SK-N-SH (cell line): ENCODE data around the gene ARHGEF28. TPM values are rescaled to one million over a fixed set of nuclear protein-coding genes. Genes with fewer than 3 reads are reported as not detected.

Source experiments
- CTCF ChIA-PET: fragments of 300-600, 350-600 bp; formaldehyde crosslinking; extraction: SDS; loops from one replicate; lab custom pipeline; 2021; lab: Yijun Ruan, JAX
- POLR2A ChIA-PET: fragments of 350-600 bp; sonication (Branson Sonifier 250); formaldehyde crosslinking; extraction: SDS; loops from one replicate; lab custom pipeline; 2020; ENCODE audit warnings: antibody characterized with exemption, inconsistent platforms; lab: Yijun Ruan, JAX
- DNase-seq: peaks from one replicate; pipeline ENCODE4 v3.0.0; 2012
- H2AFZ ChIP-seq: fragments of 200-600 bp; sonication (generic); 2 replicates; pipeline ENCODE4 v1.8.1; 2016; ENCODE audit warnings: antibody characterized with exemption, mild to moderate bottlenecking, low read depth
- H3F3A ChIP-seq: fragments of 200-600 bp; sonication (generic); replicated peaks from 2 replicates; pipeline ENCODE3; 2016; ENCODE audit warnings: antibody characterized with exemption, mild to moderate bottlenecking; ENCODE audit not compliant: insufficient read depth
- H3K27ac ChIP-seq, 2 experiments: fragments of 200-500 bp in 1 of 2; fragments of 200-600 bp in 1 of 2; sonication (Bioruptor generic) in 1 of 2; sonication (generic), shearing (Covaris generic) in 1 of 2; 2 replicates each; pipeline versions ENCODE4 v1.5.1 to v1.6.1; 2014 to 2016; ENCODE audit warnings: low read depth in 2 of 2, inconsistent platforms in 1 of 2, low read length in 1 of 2, mild to moderate bottlenecking in 1 of 2, mixed read lengths in 1 of 2
- H3K27me3 ChIP-seq: fragments of 200-600 bp; sonication (generic), shearing (Covaris generic); 2 replicates; pipeline ENCODE4 v1.6.1; 2016; ENCODE audit warnings: mixed run types; ENCODE audit not compliant: insufficient read depth
- H3K36me3 ChIP-seq, 2 experiments: fragments of 200-500 bp in 1 of 2; fragments of 200-600 bp in 1 of 2; sonication (Bioruptor generic) in 1 of 2; sonication (generic) in 1 of 2; replicated peaks in 1 of 2; 2 replicates each; pipeline versions ENCODE3 to v1.5.1; 2014 to 2016; ENCODE audit warnings: low read length in 1 of 2, mild to moderate bottlenecking in 1 of 2; ENCODE audit not compliant: insufficient read depth in 2 of 2, control insufficient read depth in 1 of 2
- H3K4me1 ChIP-seq, 2 experiments: fragments of 200-500 bp in 1 of 2; fragments of 200-600 bp in 1 of 2; sonication (Bioruptor generic) in 1 of 2; sonication (generic), shearing (Covaris generic) in 1 of 2; 2 replicates each; pipeline versions ENCODE4 v1.5.1 to v1.6.1; 2014 to 2016; ENCODE audit warnings: low read depth in 1 of 2, low read length in 1 of 2, mixed run types in 1 of 2; ENCODE audit not compliant: insufficient read depth in 2 of 2, control insufficient read depth in 1 of 2
- H3K4me2 ChIP-seq: fragments of 200-600 bp; sonication (generic), shearing (Covaris generic); 2 replicates; pipeline ENCODE4 v1.6.1; 2017; ENCODE audit warnings: mixed run types
- H3K4me3 ChIP-seq, 2 experiments: fragments of 200-500 bp in 1 of 2; fragments of 200-600 bp in 1 of 2; sonication (Bioruptor generic) in 1 of 2; sonication (generic), shearing (Covaris generic) in 1 of 2; 2 replicates each; pipeline versions ENCODE4 v1.5.1 to v1.8.1; 2014 to 2016; ENCODE audit warnings: low read depth in 2 of 2, inconsistent platforms in 1 of 2, low read length in 1 of 2, mild to moderate bottlenecking in 1 of 2, mixed read lengths in 1 of 2, moderate library complexity in 1 of 2
- H3K79me2 ChIP-seq: fragments of 200-600 bp; sonication (generic); 2 replicates; pipeline ENCODE4 v1.8.1; 2017; ENCODE audit warnings: mild to moderate bottlenecking; ENCODE audit not compliant: insufficient read depth
- H3K9ac ChIP-seq: fragments of 200-600 bp; sonication (generic); 2 replicates; pipeline ENCODE4 v1.6.1; 2017; ENCODE audit warnings: mixed run types
- H3K9me2 ChIP-seq: fragments of 200-600 bp; sonication (generic); 2 replicates; pipeline ENCODE4 v1.6.1; 2017; ENCODE audit warnings: mixed run types
- H3K9me3 ChIP-seq: fragments of 200-600 bp; sonication (generic); 2 replicates; pipeline ENCODE4 v1.6.1; 2017; ENCODE audit warnings: mixed run types, mild to moderate bottlenecking, moderate library complexity
- H4K20me1 ChIP-seq: fragments of 200-600 bp; sonication (generic); 2 replicates; pipeline ENCODE4 v1.6.1; 2017; ENCODE audit warnings: mild to moderate bottlenecking, mixed run types; ENCODE audit not compliant: insufficient read depth
- CHD2 ChIP-seq: fragments of 150-350 bp; IDR thresholded peaks from 2 replicates; pipeline ENCODE4 v1.6.1; 2018; ENCODE audit warnings: low read length; ENCODE audit not compliant: partially characterized antibody
- CTCF ChIP-seq: fragments of 200-600 bp; sonication (generic); IDR thresholded peaks from 2 replicates; pipeline ENCODE4 v1.6.1; 2017; ENCODE audit warnings: antibody characterized with exemption, mild to moderate bottlenecking, moderate library complexity
- ELF1 ChIP-seq: IDR thresholded peaks from 2 replicates; pipeline ENCODE4 v1.4.0; 2012
- FOXM1 ChIP-seq: IDR thresholded peaks from 2 replicates; pipeline ENCODE4 v1.4.0; 2012; ENCODE audit warnings: low read depth, mild to moderate bottlenecking
- GABPA ChIP-seq: IDR thresholded peaks from 2 replicates; pipeline ENCODE4 v1.4.0; 2012; ENCODE audit warnings: low read depth, mild to moderate bottlenecking
- JUND ChIP-seq: IDR thresholded peaks from 2 replicates; pipeline ENCODE4 v1.4.0; 2012
- MAX ChIP-seq: IDR thresholded peaks from 2 replicates; pipeline ENCODE4 v1.4.0; 2012; ENCODE audit warnings: low read depth
- NFIC ChIP-seq: IDR thresholded peaks from 2 replicates; pipeline ENCODE4 v1.4.0; 2012; ENCODE audit warnings: borderline replicate concordance
- NRF1 ChIP-seq: IDR thresholded peaks from 2 replicates; pipeline ENCODE4 v1.6.1; 2012; ENCODE audit warnings: low read depth, mild to moderate bottlenecking, low read length
- REST ChIP-seq: IDR thresholded peaks from 2 replicates; pipeline ENCODE4 v1.6.1; 2012; ENCODE audit warnings: mild to moderate bottlenecking, low read depth, low read length, moderate library complexity
- RFX5 ChIP-seq: IDR thresholded peaks from 2 replicates; pipeline ENCODE4 v1.6.1; 2012; ENCODE audit warnings: mild to moderate bottlenecking, improper control_type of control experiment, low read length
- SIN3A ChIP-seq: IDR thresholded peaks from 2 replicates; pipeline ENCODE4 v1.6.1; 2012; ENCODE audit warnings: low read depth, mild to moderate bottlenecking, low read length, moderate library complexity, borderline replicate concordance
- TCF12 ChIP-seq: IDR thresholded peaks from 2 replicates; pipeline ENCODE4 v1.4.0; 2012
- TEAD4 ChIP-seq: IDR thresholded peaks from 2 replicates; pipeline ENCODE4 v1.4.0; 2012; ENCODE audit warnings: mild to moderate bottlenecking, borderline replicate concordance; ENCODE audit not compliant: insufficient read depth
- USF1 ChIP-seq: IDR thresholded peaks from 2 replicates; pipeline ENCODE4 v1.4.0; 2012; ENCODE audit warnings: low read depth, borderline replicate concordance
- USF2 ChIP-seq: fragments of 150-350 bp; IDR thresholded peaks from 2 replicates; pipeline ENCODE4 v1.6.1; 2017; ENCODE audit warnings: antibody characterized with exemption, low read length, low read depth, borderline replicate concordance
- YY1 ChIP-seq: IDR thresholded peaks from 2 replicates; pipeline ENCODE4 v1.4.0; 2012; ENCODE audit warnings: low read depth, mild to moderate bottlenecking
- ZBTB33 ChIP-seq: IDR thresholded peaks from 2 replicates; pipeline ENCODE4 v1.4.0; 2012; ENCODE audit warnings: low read depth, borderline replicate concordance
- WGBS: methylation state at CpG from one replicate; pipeline ENCODE4 v1.1.6; 2017; ENCODE audit warnings: low lambda C conversion rate; 5-methylcytosine and 5-hydroxymethylcytosine counted together
- polyA plus RNA-seq, 3 experiments: library from polyadenylated mRNA; depleted of rRNA; stranded (reverse); fragments of >200 nt; gene quantifications; 2 replicates each; pipeline ENCODE4 v1.2.3, GENCODE V29; 2012

Gene ARHGEF28
- polyA plus RNA-seq, 1 of the 3 experiments (the other 2 are of a cell fraction) = 4.2 TPM

- TF ChIP-seq TEAD4 (no peak), NRF1 (no peak), JUND (no peak), MAX (no peak), SIN3A (no peak), NFIC (no peak), RFX5 (no peak)
- TF ChIP-seq, all 33 proteins: peak for 0
Observed at GRCh38 chr5:73969195-73970036, 343.4 kb downstream of the ARHGEF28 start (continued).

GRCh38 chr5:73971326-73971725 is 345.3 kb downstream of the ARHGEF28 start:
- ChIA-PET POLR2A (no interaction called here), CTCF (interaction anchor here (0.6 kb wide), 1 partner anchor 35 kb away, joined by 4 read pairs; no protein-coding TSS in a partner anchor)
- 75% methylated on average over 4 of the region's 4 CpGs for WGBS
- Histone ChIP-seq H3K4me2 (no peak overlapping the region), H3K9me3 (no peaks in the 10 kb centered on the region), H3F3A (no peaks in the 10 kb centered on the region), H3K4me1 (peaks cover 0 to 6% of the 10 kb centered on the region in 2 experiments; a peak in 1 of 4 replicates), H2AFZ (no peak overlapping the region), H3K79me2 (no peaks in the 10 kb centered on the region), H3K9ac (no peak overlapping the region), H3K27ac (no peak overlapping the region), H3K4me3 (no peak overlapping the region), H3K27me3 (no peaks in the 10 kb centered on the region), H4K20me1 (no peaks in the 10 kb centered on the region), H3K9me2 (no peaks in the 10 kb centered on the region), H3K36me3 (no peaks in the 10 kb centered on the region)
- TF ChIP-seq USF1 (no peak), JUND (no peak), TEAD4 (no peak), TCF12 (no peak), GABPA (no peak), CTCF (no peak), ELF1 (no peak), REST (no peak), USF2 (no peak), FOXM1 (no peak), NFIC (no peak), YY1 (no peak), ZBTB33 (no peak), MAX (no peak), CHD2 (no peak)
- no peak for DNase-seq
